Glomerular visceral epithelial cell (primary cell): ENCODE results near the gene PUM1.

Experiments used
- DNase-seq: peaks from one replicate; pipeline ENCODE4 v3.0.0-alpha.2; 2016; ENCODE audit errors: extremely low spot score

PUM1 gene

GRCh38 chr1:30906631-30907441 is 158.7 kb downstream of the PUM1 start:
- no peak for DNase-seq

- no peak for DNase-seq
Measured at GRCh38 chr1:30905916-30906620, 159.4 kb downstream of the PUM1 start.

- DNase-seq: no peak
Measured at GRCh38 chr1:30905403-30905802, 160.1 kb downstream of the PUM1 start.

- no peak for DNase-seq
Measured at GRCh38 chr1:30904962-30905335, 160.6 kb downstream of the PUM1 start.

- DNase-seq: no peak
Measured at GRCh38 chr1:30904191-30904961, 161.1 kb downstream of the PUM1 start.

- DNase-seq: no peak
Measured at GRCh38 chr1:30903343-30904034, 162.0 kb downstream of the PUM1 start.

DNA sequence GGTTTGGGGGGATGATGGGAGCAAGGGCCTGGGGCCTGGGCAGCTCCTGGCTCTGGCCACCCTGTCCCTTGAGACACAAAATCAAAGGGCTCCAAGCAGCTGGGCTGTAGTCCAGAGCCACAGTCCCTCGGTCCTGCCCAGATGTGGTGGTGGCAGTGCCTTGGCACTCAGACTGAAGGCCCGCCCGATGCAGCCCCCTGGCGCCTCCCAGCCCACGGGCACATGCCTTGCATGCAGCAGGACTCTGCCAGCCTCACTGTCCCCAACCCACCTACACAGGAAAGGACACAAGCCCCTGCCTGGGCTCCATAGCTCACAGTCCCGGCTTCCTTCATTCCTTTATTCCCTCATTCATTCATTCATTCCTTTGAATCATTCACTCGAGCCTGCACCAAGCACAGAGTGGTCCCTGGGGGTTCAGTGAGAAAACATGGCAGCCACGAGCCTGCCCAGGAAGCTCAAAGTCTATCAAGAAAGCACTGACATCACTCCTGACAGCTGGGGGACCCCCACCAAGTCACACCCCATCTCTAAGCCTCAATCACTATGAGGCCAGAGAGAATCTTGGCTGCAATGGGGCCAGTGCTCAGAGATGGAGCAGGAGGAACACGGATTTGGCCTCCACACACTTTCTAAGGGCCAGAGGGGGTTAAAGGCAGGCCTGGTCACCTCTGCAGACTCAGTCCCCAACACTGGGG is 162.8 kb downstream of the PUM1 start:
- no peak for DNase-seq

DNA sequence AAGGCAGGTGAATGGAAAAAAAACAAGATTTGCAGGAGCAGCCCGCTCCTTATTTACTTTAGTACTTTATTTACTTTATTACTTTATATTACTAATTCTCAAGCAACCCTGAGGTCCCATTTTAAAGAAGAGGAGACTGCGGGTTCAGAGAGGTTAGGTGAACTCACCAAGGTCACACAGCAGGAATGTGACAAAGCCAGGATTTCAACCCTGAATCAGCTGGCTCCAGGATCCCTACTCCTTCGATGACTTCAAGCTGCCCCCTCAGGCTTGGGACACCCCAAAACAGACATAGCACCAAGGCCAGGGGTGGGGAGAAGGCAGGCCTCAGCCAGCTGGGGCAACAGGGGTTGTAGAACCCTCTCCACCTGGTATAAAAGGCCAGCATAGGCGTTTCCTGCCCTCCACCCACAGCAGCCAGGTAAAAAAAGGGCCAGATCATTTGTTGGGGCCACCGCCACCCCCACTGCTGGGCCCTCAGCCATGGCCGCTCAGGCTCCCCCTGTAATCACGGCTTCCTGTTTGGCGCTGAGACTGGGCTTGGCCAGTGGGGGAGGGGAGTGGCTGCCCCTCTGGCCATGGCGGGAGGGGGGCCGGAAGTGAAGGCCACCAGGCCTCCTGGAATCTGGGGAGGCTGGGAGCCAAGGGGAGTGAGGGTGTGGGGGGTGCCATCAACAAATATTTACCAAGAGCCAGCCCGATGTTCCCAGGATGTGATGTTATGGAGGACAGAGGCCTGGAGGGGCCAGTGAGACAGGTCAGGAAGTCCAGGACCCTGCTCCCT is 163.5 kb downstream of the PUM1 start:
- peak; percentile 39 for DNase-seq

GRCh38 chr1:30900931-30901560 is 164.5 kb downstream of the PUM1 start:
- no peak for DNase-seq

DNA sequence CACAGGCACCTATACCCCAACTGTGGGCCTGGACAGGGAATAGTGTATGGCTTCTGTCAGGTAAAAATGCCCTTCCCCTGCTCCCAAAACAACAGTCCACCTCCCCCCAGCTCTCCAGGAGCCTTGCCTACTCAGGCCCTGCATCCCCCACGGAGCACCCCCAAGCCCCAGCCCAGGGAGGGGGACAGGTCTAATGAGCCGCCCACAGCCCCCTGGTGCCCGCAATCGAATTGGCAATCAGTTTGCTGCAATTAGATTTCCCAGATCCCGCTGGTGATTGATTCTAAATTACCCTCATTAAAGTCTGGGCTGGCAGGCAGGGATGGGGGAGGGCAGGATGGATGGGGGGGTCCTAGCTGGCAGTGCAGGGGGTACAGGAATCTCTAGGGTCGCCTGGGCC is 165.0 kb downstream of the PUM1 start:
- DNase-seq: no peak

- no peak for DNase-seq
Measured at GRCh38 chr1:30899577-30900389, 165.7 kb downstream of the PUM1 start.

DNA sequence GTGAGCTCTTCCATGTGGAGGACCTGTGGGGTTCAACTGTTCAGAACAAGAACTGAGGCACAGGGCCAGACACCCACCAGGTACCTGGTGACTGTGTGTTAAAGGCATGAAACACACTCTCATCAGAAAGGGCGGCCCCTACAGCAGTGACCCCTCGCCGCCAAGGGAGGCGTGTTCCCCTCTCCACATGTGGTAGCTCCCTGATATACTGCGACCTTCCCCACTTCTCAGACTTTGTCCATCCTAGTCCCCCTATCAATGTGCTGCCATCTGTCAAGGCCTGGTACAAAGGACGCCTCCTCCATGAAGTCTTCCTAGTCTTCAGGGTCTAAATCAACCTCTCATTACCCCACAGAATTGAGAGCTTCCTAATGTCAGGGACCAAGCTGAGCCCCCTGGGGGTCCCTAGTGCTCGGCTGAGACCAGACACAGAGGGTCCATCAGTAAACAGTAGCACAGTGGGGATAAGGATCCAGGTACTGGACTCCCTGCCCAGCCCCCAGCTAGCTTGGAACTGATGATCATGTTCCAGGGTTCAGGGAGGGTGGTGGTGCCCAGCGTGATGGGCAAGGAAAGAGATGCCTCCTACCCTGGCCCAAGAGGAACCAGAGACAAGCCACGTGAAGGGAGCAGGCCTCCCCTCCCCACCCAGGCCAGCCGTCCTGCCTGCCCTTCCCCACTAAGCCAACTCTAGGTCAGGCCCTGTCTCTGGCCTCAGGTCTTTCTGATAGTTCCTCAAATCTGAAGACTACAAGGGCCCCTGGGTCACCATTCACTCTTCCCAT is 167.3 kb downstream of the PUM1 start:
- DNase-seq: no peak

GRCh38 chr1:30896905-30897304 is 168.6 kb downstream of the PUM1 start:
- no peak for DNase-seq

DNA sequence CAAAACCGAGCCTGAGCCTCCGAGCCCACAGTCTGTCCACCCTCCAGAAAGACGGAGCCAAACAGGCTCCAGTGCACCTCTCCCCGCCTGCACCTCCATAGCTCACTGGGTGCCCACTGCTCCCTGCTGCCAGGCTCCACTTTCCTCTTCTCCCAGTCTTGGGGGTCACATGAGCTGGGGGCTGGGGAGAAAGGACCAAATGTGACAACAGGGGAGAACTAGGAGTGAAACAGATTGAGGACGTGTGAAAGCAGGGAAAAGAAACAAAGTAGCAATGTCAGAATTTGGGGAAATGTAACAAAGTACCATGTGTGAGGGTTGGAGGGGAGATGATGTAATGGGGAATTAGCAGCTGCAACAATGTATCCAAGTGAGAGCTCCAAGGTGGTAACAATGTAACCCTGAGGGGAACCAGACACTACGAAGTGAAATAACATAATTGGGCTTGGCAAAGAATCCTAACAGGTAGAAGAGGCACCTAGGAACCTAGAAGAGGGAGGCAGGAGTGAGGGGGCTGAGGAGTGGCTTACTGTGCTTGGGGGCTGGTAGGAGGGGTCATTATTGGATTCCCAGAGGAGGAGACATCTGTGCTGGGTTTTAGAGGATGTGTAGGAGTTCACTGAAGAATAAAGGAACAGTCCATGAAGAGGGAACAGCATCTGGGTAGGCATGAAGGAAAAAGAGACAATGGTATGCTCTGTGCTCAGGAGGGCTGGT is 169.4 kb downstream of the PUM1 start:
- DNase-seq: no peak

GRCh38 chr1:30895382-30895943 is 170.1 kb downstream of the PUM1 start:
- no peak for DNase-seq

DNA sequence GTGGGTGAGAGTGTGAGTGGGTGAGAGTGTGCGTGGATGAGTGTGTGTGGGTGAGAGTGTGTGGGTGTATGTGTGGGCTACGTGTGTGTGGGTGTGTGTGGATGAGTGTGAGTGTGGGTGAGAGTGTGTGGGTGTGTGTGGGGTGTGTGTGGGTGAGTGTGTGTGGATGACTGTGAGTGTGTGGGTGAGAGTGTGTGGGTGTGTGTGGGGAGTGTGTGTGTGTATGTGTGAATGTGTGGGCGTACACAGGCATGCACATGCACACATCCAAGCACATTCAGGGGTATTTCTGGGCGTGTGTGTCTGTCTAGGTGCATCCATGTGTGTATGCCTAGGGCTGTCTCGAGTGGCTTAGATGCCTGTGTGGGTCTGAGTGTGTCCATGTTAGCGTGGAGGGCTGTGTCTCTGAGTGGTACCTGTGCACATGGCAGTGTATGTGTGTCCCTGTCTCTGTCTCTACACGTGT is 171.0 kb downstream of the PUM1 start:
- DNase-seq: no peak

DNA sequence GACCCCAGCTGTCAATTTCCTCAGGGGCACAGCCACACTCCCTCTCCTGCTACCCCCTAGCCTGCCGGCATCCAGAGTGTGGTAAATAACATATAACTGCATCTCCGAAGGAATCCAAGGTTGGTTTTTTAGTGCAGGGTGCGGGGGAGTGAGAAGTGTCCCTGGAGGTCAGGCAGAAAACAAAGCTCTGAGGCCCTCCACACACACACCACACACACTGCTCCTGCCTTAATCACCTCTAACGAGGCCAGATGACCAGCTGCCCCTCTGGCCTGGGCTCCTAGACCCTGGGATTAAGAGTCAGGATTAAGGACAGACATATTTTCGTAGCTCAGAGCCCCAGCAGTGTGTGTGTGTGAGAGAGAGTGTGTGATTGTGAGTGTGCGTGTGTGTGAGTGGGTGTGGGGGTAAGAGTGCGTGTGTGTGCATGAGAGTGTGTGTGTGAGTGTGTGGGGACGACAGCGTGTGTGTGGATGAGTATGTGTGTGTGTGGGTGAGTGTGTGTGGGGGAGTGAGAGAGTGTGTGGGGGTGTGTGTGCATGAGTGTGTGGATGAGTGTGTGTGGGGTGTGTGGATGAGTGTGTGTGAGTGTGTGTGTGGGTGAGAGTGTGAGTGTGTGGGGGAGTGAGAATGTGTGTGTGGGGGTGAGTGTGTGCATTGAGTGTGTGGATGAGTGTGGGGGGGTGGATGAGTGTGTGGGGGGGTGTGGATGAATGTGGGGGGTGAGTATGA is 171.6 kb downstream of the PUM1 start:
- DNase-seq: no peak
